HG02981 (cell line): ENCODE measurements around the gene CENPP.

Experiments used
- ATAC-seq: cut with Tn5 transposase; IDR thresholded peaks from one replicate; pipeline ENCODE4 v1.9.1; 2021; ENCODE audit warnings: mild to moderate bottlenecking, moderate library complexity; ENCODE audit not compliant: unreplicated experiment

The CENPP gene

GRCh38 chr9:92503156-92503555 is 177.4 kb downstream of the CENPP start:
- no peak for ATAC-seq

- ATAC-seq = no peak
Measured at GRCh38 chr9:92504881-92505280, 179.1 kb downstream of the CENPP start.

GRCh38 chr9:92506184-92506857 is 180.6 kb downstream of the CENPP start:
- ATAC-seq = no peak

- no peak for ATAC-seq
Measured at GRCh38 chr9:92507005-92507404, 181.3 kb downstream of the CENPP start.

- no peak for ATAC-seq
Measured at GRCh38 chr9:92507496-92507895, 181.7 kb downstream of the CENPP start.

GRCh38 chr9:92508018-92508820 is 182.5 kb downstream of the CENPP start:
- ATAC-seq = no peak

- ATAC-seq = no peak
Measured at GRCh38 chr9:92509050-92509449, 183.3 kb downstream of the CENPP start.

GRCh38 chr9:92510747-92511146 is 185.0 kb downstream of the CENPP start:
- no peak for ATAC-seq

GRCh38 chr9:92512622-92513021 is 186.9 kb downstream of the CENPP start:
- ATAC-seq = no peak

GRCh38 chr9:92513349-92513748 is 187.6 kb downstream of the CENPP start:
- no peak for ATAC-seq

- ATAC-seq = no peak
Measured at GRCh38 chr9:92514635-92515034, 188.9 kb downstream of the CENPP start.

GRCh38 chr9:92516521-92516920 is 190.8 kb downstream of the CENPP start:
- no peak for ATAC-seq

GRCh38 chr9:92517046-92517445 is 191.3 kb downstream of the CENPP start:
- ATAC-seq = no peak

- no peak for ATAC-seq
Measured at GRCh38 chr9:92518199-92518598, 192.4 kb downstream of the CENPP start.

- ATAC-seq = no peak
Measured at GRCh38 chr9:92520837-92521236, 195.1 kb downstream of the CENPP start.

- ATAC-seq = no peak
Measured at GRCh38 chr9:92522983-92523970, 197.5 kb downstream of the CENPP start.

- ATAC-seq = no peak
Measured at GRCh38 chr9:92524881-92525280, 199.1 kb downstream of the CENPP start.

- no peak for ATAC-seq
Measured at GRCh38 chr9:92525306-92525705, 199.6 kb downstream of the CENPP start.

- ATAC-seq = no peak
Measured at GRCh38 chr9:92527291-92527828, 201.6 kb downstream of the CENPP start.

- ATAC-seq = no peak
Measured at GRCh38 chr9:92527832-92528521, 202.2 kb downstream of the CENPP start.
